Natural killer cell (primary cell): Measurements from ENCODE around the gene COQ8A. TPM values are rescaled to one million over a fixed set of nuclear protein-coding genes. Genes with fewer than 3 reads are reported as not detected.
A peak's percentile ranks its signal among the peaks of the same experiment; 100 is the strongest.
"Not testable (repeated sequence)": the region's sequence is repeated elsewhere in the genome, so short reads cannot be mapped to it uniquely, and the experiment has no call there.

Experiments
- ATAC-seq, 3 donors: fragments of 150-1000 bp in 2 of 3; fragments of 200-7000 bp in 1 of 3; cut with Tn5 transposase; 1 replicate in 1 of 3; 2 replicates in 2 of 3; pipeline ENCODE4 v1.10.0; 2021; ENCODE audit warnings: mild to moderate bottlenecking in 2 of 3, moderate library complexity in 2 of 3
- DNase-seq, 2 donors: peaks; one replicate each; pipeline versions ENCODE4 v3.0.0 to v3.0.0-alpha.2; 2013 to 2021; ENCODE audit warnings: mixed read lengths in 1 of 2
- H3K27ac ChIP-seq: one replicate; pipeline ENCODE4 v1.5.1; 2013; ENCODE audit warnings: mild to moderate bottlenecking, low read length
- H3K27me3 ChIP-seq: one replicate; pipeline ENCODE4 v1.6.1; 2013; ENCODE audit warnings: low read length; ENCODE audit not compliant: control insufficient read depth, insufficient read depth
- H3K36me3 ChIP-seq: one replicate; pipeline ENCODE4 v1.6.1; 2013; ENCODE audit warnings: low read length; ENCODE audit not compliant: control insufficient read depth, insufficient read depth
- H3K4me1 ChIP-seq: one replicate; pipeline ENCODE4 v1.6.1; 2013; ENCODE audit warnings: low read length; ENCODE audit not compliant: control insufficient read depth, insufficient read depth
- H3K4me3 ChIP-seq: one replicate; pipeline ENCODE4 v1.5.1; 2013; ENCODE audit warnings: low read length
- H3K9me3 ChIP-seq: one replicate; pipeline ENCODE4 v1.6.1; 2013; ENCODE audit warnings: low read length; ENCODE audit not compliant: control insufficient read depth, insufficient read depth
- H3K27ac Mint-ChIP-seq, 2 donors: one replicate each; pipeline ENCODE4 v1.8.0; 2022; ENCODE audit warnings: mild to moderate bottlenecking in 2 of 2, mixed read lengths in 2 of 2, moderate library complexity in 1 of 2
- H3K27me3 Mint-ChIP-seq, 2 donors: one replicate each; pipeline ENCODE4 v1.8.0; 2022; ENCODE audit warnings: low read depth in 2 of 2, mixed read lengths in 2 of 2
- H3K36me3 Mint-ChIP-seq: one replicate; pipeline ENCODE4 v1.8.0; 2022; ENCODE audit warnings: mixed read lengths
- H3K4me1 Mint-ChIP-seq, 2 donors: one replicate each; pipeline ENCODE4 v1.8.0; 2022; ENCODE audit warnings: mixed read lengths in 2 of 2
- H3K4me3 Mint-ChIP-seq: one replicate; pipeline ENCODE4 v1.8.0; 2022; ENCODE audit warnings: mild to moderate bottlenecking, moderate library complexity, mixed read lengths
- H3K9me3 Mint-ChIP-seq, 2 donors: one replicate each; pipeline ENCODE4 v1.8.0; 2022; ENCODE audit warnings: mixed read lengths in 2 of 2
- WGBS: methylation state at CpG from one replicate; pipeline ENCODE4 v1.1.7; 2013; ENCODE audit warnings: missing lambda C conversion rate; ENCODE audit not compliant: insufficient coverage; 5-methylcytosine and 5-hydroxymethylcytosine counted together
- intact Hi-C: fragments of 100-400 bp; cut with micrococcal nuclease; formaldehyde crosslinking; loops from one replicate; pipeline ENCODE4 v1.14.2; 2022
- total RNA-seq, 4 donors: library from RNA; stranded (reverse); fragments of 120-200 nt in 1 of 4; gene quantifications; one replicate each; pipeline versions ENCODE4 v1.2.3 to v1.2.4, GENCODE V29; 2013 to 2022
- TF ChIP-seq, protein P1 (sequence below): fragments of 200-600 bp; IDR thresholded peaks from one replicate; pipeline ENCODE4 v1.8.0; 2022; ENCODE audit warnings: antibody characterized with exemption

Gene COQ8A
- total RNA-seq, 3 donors from 2014 or later (not counting 1 experiment from before 2014, with no cell fraction given), result 42.9 to 59.7 (median 56.2) TPM

DNA sequence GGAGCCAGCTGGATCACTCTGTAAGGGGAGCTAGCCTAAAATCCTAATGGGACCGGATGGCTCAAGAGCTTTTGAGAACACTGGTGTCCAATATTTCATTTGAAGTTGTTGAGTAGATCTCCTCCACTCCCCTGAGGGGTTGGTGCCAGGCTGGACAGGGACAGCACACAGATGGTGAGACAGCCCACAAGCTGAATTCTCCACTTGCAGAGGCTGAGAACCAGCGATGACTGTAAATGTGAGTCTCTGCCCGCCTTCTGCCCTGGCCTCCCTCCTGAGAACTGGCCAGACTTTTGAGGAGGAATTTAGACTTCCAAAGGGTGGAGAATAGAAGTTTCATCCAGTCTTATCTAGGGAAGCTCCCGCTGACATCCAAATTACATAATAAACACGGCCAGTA, 20.5 kb upstream of the COQ8A start:
- H3K4me3 ChIP-seq, result no peak overlapping the region
- 95% methylated on average over 3 of the region's 5 CpGs for WGBS
- ATAC-seq, result no peak
- Mint-ChIP-seq H3K27me3 (no peaks in the 10 kb centered on the region), H3K4me3 (no peak overlapping the region), H3K9me3 (no peaks in the 10 kb centered on the region), H3K27ac (no peak overlapping the region), H3K36me3 (no peaks in the 10 kb centered on the region), H3K4me1 (no peaks in the 10 kb centered on the region)
- no peaks in the 10 kb centered on the region for H3K4me1 ChIP-seq
- no peak for DNase-seq
- TF ChIP-seq, protein P1, sequence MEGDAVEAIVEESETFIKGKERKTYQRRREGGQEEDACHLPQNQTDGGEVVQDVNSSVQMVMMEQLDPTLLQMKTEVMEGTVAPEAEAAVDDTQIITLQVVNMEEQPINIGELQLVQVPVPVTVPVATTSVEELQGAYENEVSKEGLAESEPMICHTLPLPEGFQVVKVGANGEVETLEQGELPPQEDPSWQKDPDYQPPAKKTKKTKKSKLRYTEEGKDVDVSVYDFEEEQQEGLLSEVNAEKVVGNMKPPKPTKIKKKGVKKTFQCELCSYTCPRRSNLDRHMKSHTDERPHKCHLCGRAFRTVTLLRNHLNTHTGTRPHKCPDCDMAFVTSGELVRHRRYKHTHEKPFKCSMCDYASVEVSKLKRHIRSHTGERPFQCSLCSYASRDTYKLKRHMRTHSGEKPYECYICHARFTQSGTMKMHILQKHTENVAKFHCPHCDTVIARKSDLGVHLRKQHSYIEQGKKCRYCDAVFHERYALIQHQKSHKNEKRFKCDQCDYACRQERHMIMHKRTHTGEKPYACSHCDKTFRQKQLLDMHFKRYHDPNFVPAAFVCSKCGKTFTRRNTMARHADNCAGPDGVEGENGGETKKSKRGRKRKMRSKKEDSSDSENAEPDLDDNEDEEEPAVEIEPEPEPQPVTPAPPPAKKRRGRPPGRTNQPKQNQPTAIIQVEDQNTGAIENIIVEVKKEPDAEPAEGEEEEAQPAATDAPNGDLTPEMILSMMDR, result no peak
- no peaks in the 10 kb centered on the region for H3K27me3 ChIP-seq
- H3K9me3 ChIP-seq, result no peaks in the 10 kb centered on the region
- intact Hi-C loops, result no loop called here
- no peaks in the 10 kb centered on the region for H3K36me3 ChIP-seq
- H3K27ac ChIP-seq, result no peak overlapping the region

DNA sequence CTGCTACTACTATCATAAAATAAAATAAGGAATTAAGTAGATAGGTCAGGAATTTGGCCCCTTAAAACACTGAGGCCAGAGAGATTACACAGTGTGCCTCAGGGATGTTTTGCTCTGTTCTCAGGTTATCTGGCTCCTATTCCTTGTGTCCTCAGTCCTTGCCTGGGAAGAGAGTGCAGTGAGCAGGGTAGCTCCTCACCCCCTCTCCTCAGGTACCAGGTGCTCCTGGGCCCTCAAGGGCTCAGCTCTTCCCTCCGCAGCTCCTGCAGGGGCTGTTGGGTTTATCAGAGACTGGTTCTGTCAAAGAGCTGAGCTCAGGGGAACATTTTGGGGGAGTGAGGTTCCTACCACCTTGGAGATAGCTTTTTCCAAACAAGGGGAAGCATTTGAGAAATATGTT, 20.1 kb upstream of the COQ8A start:
- 100% methylated on average over 1 of the region's 1 CpG for WGBS
- no peaks in the 10 kb centered on the region for H3K9me3 Mint-ChIP-seq
- ATAC-seq, result peak in 1 of 3 donors; percentile 27
- no peaks in the 10 kb centered on the region for H3K36me3 Mint-ChIP-seq
- no peak overlapping the region for H3K4me3 Mint-ChIP-seq
- Histone ChIP-seq H3K36me3 (no peaks in the 10 kb centered on the region), H3K4me1 (no peaks in the 10 kb centered on the region), H3K4me3 (no peak overlapping the region), H3K27ac (no peak overlapping the region), H3K27me3 (no peaks in the 10 kb centered on the region), H3K9me3 (no peaks in the 10 kb centered on the region)
- intact Hi-C loops, result no loop called here
- DNase-seq, result no peak
- H3K27ac Mint-ChIP-seq, result no peak overlapping the region
- no peaks in the 10 kb centered on the region for H3K4me1 Mint-ChIP-seq
- H3K27me3 Mint-ChIP-seq, result no peaks in the 10 kb centered on the region
- TF ChIP-seq, protein P1, result no peak

DNA sequence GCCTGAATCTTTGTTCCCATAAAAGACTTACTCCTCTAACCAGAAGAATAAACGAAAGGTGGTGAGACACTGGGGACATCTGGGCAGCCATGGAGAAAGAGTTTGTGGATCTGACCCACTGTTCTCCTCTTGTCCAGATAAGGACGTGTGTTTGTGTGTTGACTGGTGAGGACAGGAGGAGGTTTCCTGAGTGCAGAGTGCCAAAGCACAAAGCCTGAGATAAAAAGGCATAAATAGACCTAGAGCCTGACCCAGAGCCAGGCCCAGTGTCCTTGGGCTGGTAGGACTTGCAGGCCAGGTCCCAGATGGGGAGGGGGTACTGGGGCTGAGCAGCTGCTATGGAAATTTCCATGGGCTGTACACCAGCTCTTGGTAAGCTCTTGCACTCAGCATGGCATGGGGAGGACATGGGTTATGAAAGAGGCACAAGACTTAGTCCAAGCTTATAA, 19.6 kb upstream of the COQ8A start:
- H3K4me1 Mint-ChIP-seq, result no peaks in the 10 kb centered on the region
- H3K36me3 Mint-ChIP-seq, result no peaks in the 10 kb centered on the region
- H3K27ac ChIP-seq, result no peak overlapping the region
- DNase-seq (no peak), ATAC-seq (no peak)
- H3K4me1 ChIP-seq, result no peaks in the 10 kb centered on the region
- no peaks in the 10 kb centered on the region for H3K27me3 ChIP-seq
- H3K36me3 ChIP-seq, result no peaks in the 10 kb centered on the region
- H3K9me3 Mint-ChIP-seq, result no peaks in the 10 kb centered on the region
- intact Hi-C loops, result no loop called here
- 79% methylated on average over 2 of the region's 2 CpGs for WGBS
- no peak overlapping the region for H3K4me3 Mint-ChIP-seq
- no peaks in the 10 kb centered on the region for H3K27me3 Mint-ChIP-seq
- no peak overlapping the region for H3K27ac Mint-ChIP-seq
- TF ChIP-seq, protein P1, result no peak
- H3K9me3 ChIP-seq, result no peaks in the 10 kb centered on the region
- no peak overlapping the region for H3K4me3 ChIP-seq

DNA sequence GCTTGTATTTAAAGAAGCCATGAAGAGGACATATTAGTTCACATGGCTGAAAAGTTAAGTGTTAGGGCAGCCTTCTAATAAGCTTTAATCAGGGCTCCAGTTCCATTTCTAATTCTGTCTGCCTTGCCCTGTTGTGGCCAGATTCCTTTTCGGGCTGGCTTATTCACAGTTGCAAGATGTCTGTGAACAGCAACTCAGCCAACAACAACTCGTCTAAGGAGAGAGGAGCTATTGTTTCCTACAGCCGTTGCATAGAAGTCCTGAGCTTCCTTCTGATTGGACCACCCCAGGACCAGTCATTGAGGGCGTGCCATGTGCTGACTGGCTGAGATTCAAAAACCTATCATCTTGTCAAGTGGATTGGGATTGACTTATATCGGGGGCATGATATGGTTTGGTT, 18.6 kb upstream of the COQ8A start:
- Mint-ChIP-seq H3K4me3 (no peak overlapping the region), H3K4me1 (no peaks in the 10 kb centered on the region), H3K9me3 (no peaks in the 10 kb centered on the region), H3K27ac (no peak overlapping the region), H3K36me3 (no peaks in the 10 kb centered on the region), H3K27me3 (peaks cover 0 to under 1% of the 10 kb centered on the region in 2 donors)
- no peaks in the 10 kb centered on the region for H3K9me3 ChIP-seq
- 94% methylated on average over 5 of the region's 5 CpGs for whole genome bisulfite sequencing
- H3K36me3 ChIP-seq, result no peaks in the 10 kb centered on the region
- intact Hi-C loops, result no loop called here
- no peak overlapping the region for H3K4me3 ChIP-seq
- TF ChIP-seq, protein P1, result no peak
- H3K27ac ChIP-seq, result no peak overlapping the region
- no peaks in the 10 kb centered on the region for H3K4me1 ChIP-seq
- H3K27me3 ChIP-seq, result no peaks in the 10 kb centered on the region
- no peak for ATAC-seq
- DNase-seq, result no peak

DNA sequence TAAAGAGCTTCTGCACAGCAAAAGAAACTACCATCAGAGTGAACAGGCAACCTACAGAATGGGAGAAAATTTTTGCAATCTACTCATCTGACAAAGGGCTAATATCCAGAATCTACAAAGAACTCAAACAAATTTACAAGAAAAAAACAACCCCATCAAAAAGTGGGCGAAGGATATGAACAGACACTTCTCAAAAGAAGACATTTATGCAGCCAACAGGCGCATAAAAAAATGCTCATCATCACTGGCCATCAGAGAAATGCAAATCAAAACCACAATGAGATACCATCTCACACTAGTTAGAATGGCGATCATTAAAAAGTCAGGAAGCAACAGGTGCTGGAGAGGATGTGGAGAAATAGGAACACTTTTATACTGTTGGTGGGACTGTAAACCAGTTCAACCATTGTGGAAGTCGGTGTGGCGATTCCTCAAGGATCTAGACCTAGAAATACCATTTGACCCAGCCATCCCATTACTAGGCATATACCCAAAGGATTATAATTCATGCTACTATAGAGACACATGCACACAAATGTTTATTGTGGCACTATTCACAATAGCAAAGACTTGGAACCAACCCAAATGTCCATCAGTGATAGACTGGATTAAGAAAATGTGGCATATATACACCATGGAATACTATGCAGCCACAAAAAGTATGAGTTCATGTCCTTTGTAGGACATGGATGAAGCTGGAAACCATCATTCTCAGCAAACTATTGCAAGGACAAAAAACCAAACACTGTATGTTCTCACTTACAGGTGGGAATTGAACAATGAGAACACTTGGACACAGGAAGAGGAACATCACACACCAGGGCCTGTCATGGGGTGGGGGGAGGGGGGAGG, 10.6 kb upstream of the COQ8A start:
- H3K4me3 Mint-ChIP-seq, H3K27ac Mint-ChIP-seq, H3K36me3 ChIP-seq, intact Hi-C loops, H3K4me3 ChIP-seq, ATAC-seq, H3K27ac ChIP-seq, DNase-seq, H3K4me1 Mint-ChIP-seq, H3K27me3 ChIP-seq, H3K9me3 Mint-ChIP-seq, H3K27me3 Mint-ChIP-seq, H3K4me1 ChIP-seq, H3K36me3 Mint-ChIP-seq, H3K9me3 ChIP-seq: not testable (repeated sequence)
- WGBS, result 100% methylated on average over 2 of the region's 5 CpGs
